CD4-positive, alpha-beta T cell treated with Interleukin-21 for 1 hour (primary cell): ENCODE data around the gene LAMB3.
A peak's percentile ranks its signal among the peaks of the same experiment; 100 is the strongest.

Source experiments
- DNase-seq: peaks from one replicate; pipeline ENCODE4 v3.0.0-alpha.2; 2020

The LAMB3 gene

DNA sequence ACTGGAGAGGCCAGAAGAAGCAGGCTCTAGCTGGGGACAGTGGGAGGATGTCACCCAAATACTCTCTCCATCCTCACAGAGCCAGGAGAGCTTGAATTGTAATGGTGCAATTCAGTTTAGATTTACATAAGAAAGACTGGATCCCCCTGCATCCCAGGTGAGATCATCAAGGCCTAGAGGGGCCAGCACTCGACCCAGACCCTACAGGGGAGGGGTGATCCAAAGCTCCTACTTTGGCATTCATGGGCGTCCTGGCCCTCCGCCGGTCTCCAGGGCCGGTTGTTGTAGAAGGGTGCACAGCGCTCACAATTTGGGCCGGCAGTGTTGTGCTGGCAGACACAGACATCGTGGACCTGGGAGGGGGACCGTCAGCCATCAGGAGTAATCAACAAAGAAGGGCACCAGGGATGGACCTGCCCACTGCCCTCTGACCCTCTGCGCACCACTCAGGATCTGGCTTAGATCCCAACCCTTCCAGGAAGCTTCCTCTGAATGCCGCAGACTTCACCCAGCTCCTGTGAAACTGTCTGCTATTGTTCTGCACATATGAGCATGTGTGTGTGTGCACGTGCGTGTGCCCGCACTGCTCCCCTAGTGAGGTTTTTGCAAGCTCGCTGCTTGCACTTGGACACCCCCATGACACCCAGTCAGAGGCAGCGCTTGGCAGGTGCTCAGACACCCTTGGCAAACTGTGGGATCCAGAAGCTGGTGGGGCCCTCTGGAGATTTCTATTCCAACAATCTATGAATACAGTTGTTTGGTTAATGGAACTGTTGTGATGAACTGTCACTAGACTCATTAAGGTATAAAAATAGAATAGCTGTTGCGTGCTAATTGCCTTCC lies 21.6 kb downstream of the LAMB3 start:
- DNase-seq = no peak

DNA sequence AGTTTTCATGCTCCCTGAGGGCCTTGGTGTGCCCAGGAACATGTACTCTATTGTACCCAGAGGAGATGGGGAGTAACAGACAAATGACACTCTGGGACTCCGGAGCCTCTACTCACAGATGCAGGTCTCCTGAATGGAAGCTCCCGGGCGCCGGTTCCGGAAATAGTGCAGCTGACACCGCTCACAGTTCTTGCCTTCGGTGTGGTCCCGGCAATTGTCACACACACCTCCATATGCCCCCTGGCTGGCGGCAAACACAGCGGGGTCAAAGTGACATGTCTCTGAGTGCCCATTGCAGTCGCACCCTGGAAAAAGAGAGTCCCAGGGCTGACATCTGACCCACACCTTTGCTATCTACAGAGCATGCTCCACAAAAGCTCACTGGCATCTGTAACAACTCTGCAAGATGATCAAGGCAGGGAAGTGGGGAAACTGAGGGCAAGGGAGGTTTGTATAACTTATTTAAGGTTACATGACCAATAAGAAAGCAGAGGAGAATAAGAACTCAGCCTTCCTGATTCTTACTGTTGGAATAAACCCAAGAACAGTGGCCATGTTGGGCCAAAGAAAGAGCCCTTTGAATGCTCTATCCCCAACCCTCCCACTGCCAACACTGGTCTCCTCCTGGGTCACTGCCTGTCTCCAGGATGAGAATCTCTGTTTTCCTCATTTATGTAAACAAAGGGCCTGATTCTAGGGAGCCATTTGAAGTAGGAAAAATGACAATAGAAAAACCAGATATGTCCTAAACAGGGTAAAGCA lies 22.4 kb downstream of the LAMB3 start:
- DNase-seq = no peak

DNA sequence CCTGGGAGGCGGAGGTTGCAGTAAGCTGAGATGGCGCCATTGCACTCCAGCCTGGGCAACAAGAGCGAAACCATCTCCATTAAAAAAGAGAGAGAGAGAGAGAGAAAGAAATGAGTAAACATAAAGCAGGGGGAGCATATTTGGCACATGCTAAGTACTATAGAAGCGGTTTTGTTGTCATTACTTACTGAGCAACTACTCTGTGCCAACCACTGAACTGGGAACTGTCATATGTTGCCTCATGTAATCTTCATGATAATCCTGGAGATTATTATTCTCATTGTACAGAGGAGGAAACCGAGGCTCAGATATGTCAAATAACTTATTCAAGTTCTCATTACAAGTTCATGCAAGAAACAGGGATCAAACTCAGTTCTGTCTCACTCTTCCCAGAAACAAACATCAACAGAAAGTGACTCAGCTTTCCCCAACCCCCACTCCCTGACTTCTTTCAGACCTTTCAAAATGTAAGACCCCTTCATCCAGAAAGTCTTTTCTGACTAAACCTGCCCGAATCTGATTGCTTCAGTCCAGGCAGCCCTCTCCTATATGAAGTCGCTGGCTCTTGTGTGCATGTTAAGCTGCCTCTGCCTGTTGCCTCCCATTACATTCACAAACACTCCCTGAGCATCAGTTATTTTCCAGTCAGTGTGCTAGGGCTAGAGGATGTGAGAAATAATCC lies 23.5 kb downstream of the LAMB3 start:
- DNase-seq = no peak

DNA sequence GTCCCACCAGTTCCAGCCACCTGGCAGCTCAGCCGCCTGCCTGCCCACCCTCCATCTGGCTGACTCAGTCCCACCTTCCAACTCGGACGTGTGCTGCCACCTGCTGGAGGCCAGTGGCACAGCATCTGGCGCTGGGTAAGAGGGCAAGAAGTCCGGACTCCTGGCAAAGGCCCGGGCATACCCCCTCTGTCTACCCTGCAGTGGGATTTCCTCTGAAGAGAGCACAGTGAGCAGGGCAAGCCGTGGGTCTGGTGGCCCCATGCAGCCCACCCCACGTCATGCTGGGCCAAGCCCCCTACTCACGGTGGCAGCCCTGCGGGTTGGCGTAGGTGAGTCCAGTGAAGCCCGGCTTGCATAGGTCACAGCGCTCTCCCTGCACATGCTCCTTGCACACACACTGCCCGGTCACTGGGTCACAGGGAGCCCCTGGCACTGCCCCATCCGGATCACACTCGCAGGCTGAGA lies 24.5 kb downstream of the LAMB3 start:
- DNase-seq = peak; percentile 72

DNA sequence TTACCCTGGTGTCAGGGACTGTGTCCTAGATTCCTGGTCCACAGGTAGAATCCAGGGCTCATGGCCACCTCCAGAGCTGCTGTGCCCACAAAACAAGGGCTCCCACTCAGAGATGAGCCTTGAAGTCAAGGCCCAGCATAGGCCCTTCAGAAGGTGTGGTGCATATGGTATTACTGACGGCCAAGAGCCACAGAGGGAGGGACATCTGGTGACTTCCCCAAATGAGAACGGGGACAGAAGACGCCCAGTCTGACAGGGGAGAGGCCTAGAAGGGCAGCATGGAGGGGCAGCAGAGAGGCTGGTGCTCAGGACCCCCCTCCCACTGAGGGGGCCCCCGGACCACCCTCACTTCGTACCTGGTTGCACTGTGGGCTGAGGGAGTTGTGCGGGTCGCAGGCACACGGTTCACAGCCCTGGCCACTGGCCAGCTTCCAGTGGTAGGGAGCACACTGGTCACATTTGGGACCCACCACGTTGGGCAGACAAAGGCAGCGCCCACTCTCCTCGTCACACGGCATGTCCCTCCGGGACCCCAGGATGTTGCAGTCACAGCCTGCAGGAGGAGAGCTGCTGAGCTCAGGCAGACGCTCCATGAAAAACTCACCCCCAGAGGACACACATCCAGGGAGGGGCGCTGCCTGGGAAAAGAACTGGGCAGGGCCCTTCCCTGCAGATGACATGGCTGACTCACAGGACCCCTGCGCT lies 25.0 kb downstream of the LAMB3 start:
- no peak for DNase-seq

DNA sequence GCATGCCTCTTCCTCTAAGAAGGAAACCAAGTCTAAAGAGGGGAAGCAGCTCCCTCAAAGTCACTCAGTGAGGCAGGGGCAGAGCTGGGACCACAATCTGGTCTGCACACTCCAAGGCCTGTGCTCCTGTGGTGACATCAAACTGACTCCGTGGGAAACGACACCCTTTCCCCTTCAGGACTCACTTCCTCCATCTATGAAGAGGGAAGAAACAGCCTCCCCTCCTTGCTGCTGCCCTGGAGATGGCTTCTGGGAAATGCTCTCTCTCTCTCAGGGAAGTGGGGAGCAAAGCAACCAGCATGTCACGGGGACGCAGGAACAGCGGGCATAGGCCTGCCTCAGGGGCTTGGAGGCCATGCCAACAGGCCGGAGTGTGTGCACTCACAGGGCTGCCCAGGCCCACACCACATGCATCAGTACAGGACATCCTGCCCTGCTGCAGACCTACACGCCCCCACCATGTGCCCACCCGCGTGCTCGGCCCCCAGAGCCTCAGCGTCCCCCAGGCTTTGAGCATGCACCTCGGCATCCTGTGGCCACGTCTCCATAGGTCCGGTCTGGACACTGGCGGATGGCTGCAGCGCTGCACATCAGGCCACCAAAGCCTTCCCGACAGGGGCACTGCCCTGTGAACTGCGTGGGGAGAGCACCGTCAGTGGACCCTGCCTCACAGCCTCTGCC lies 25.7 kb downstream of the LAMB3 start:
- DNase-seq = no peak

- no peak for DNase-seq
Observed at GRCh38 chr1:209625791-209626285, 26.4 kb downstream of the LAMB3 start.

- DNase-seq = no peak
Observed at GRCh38 chr1:209624558-209625549, 27.4 kb downstream of the LAMB3 start.

- no peak for DNase-seq
Observed at GRCh38 chr1:209622841-209623829, 29.1 kb downstream of the LAMB3 start.

GRCh38 chr1:209621741-209622655 lies 30.2 kb downstream of the LAMB3 start:
- no peak for DNase-seq

DNA sequence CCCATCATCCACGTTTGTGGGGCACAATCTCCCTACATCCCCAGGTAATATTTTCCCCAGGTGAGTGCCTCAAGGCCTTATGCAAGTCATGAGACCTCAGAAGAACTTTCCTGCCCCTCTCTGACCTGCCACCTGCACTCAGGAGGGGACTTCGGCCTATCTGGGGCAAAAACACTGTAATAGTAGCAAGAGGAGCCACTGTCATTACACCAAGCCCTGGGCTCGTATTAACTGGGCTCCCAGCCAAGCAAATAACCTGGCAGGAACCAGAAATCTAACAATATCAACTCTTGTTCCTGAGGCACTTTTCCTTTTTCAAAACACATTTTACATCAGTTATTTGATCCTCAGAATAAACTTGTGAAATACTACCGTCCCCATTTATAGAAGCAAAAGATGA lies 30.9 kb downstream of the LAMB3 start:
- DNase-seq = no peak

DNA sequence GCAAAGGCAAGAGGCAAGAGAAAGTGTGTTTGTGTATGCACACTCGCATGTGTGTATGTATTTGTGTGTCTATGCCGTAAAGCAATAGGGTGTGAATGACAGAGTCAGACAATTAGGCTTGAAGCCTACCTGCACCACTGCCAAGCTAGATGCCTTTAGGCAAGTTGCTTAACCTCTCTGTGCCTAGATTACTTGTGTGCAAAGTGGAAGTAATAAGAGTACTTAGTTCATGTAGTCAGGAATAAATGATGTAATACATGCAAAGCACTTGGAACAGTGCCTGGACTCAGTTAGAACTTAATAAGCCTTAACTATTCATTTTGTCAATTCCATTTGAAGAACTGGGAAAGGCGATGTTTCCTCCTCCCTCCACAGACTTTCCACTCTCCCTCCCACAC lies 31.7 kb downstream of the LAMB3 start:
- no peak for DNase-seq

DNA sequence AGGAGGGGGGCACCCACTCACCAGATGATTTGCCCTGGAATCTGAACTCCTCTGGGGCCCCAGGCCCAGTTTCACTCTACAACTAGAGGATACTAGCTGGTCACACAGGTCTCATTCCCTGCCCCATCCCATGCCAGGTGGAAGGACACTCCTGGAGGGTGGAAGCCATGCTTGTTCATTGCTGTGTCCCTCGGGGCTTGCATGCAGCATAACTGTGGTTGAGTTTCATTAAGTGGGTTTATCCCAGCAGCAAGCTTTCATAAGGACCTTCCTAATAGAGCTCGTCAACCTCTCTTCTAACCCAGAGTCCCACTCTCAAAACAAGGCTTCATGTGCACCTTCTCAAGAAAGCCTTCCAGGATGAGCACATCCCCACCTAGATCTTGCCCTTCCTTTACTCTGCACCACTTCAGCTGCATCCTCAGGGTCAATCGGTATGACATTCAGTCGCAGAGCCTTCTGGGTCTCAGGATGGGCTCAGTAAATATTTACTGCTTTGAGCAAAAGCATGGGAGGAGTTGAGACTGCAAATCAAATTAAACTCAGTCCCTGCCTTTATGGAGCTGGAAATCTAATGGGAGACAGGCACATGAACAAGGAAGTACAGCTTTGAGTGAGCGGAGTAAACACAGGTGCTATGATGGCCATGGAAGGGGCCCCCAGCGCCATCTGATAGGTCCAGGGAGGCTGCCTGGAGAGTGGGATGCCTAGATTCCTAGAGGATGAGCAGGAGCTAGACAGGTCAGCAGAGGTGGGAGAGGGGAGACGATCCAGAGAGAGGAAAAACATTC lies 32.3 kb downstream of the LAMB3 start:
- no peak for DNase-seq

- DNase-seq = peak; percentile 7
Observed at GRCh38 chr1:209618756-209619420, 33.3 kb downstream of the LAMB3 start.

DNA sequence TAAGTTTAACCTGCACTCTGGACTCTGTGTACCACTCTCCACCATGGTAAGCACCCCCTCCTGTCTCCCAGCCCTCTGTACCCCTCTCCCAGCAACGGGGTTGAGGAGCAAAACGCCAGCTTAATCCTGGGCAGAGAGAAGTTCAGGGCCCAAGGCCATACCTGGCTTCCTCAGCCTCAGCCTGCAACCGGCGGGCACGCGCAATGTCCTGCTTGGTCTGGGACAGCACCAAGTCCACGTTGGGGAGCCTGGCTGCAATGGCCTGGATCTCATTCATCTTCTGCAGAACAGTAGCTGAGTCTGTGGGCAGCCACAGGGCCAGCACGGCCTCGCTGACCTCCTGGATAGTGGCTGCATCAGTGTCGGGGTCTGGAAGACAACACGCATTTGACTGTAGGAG lies 33.9 kb downstream of the LAMB3 start:
- DNase-seq = no peak

- no peak for DNase-seq
Observed at GRCh38 chr1:209617755-209618154, 34.5 kb downstream of the LAMB3 start.
